Measurements from ENCODE around the gene AP1B1. TPM values are rescaled to one million over a fixed set of nuclear protein-coding genes. Genes with fewer than 3 reads are reported as not detected.

The AP1B1 gene
- total and polyA plus RNA-seq, 2 donors (not counting 1 experiment from before 2014, with no cell fraction given) = 139 to 174 TPM

- Histone ChIP-seq H3K4me1 (ENCODE audit: control insufficient read depth in 2 of 2, insufficient read depth in 2 of 2, low read length in 2 of 2) (peaks cover 32 to 42% of the 10 kb centered on the region in 2 donors), H3K9ac (ENCODE audit: low read length) (no peak overlapping the region), H3K27ac (ENCODE audit: low read length in 2 of 2) (no peak overlapping the region), H3K4me3 (ENCODE audit: control extremely low read depth in 1 of 5, extremely low read depth in 1 of 5, insufficient read depth in 1 of 5, low read depth in 2 of 5, low read length in 4 of 5) (no peak overlapping the region), H3K9me3 (ENCODE audit: control extremely low read depth in 1 of 3, control insufficient read depth in 2 of 3, insufficient read depth in 1 of 3, low read length in 2 of 3) (peaks cover 0 to 26% (median 0%) of the 10 kb centered on the region in 3 donors), H3K79me2 (ENCODE audit: control insufficient read depth, insufficient read depth, low read length) (no peaks in the 10 kb centered on the region), H2AFZ (ENCODE audit: insufficient read depth, low read depth, low read length, poor library complexity, severe bottlenecking) (no peak overlapping the region), H3K36me3 (replicated peaks in 1 of 2; ENCODE audit: control extremely low read depth in 1 of 2, control insufficient read depth in 1 of 2, extremely low read depth in 1 of 2, insufficient read depth in 2 of 2, low read length in 1 of 2) (no peaks in the 10 kb centered on the region), H3K4me2 (replicated peaks; ENCODE audit: low read depth, low read length, poor library complexity, severe bottlenecking) (no peak overlapping the region), H4K20me1 (ENCODE audit: control insufficient read depth, insufficient read depth, low read length, poor library complexity, severe bottlenecking) (peaks cover 7% of the 10 kb centered on the region), H3K27me3 (replicated peaks in 1 of 4; ENCODE audit: control extremely low read depth in 1 of 4, control insufficient read depth in 3 of 4, insufficient read depth in 4 of 4, low read length in 3 of 4) (peaks cover 0 to 69% (median 26%) of the 10 kb centered on the region in 4 experiments)
- DNase-seq = no peak
- intact Hi-C loops (cut with micrococcal nuclease) = no loop called here
- no peak for ATAC-seq (ENCODE audit: low read depth)
- TF ChIP-seq CTCF (IDR thresholded peaks at IDR 0.05) (no peak), EZH2 (IDR thresholded peaks at IDR 0.05; ENCODE audit: borderline replicate concordance, insufficient read depth, low read depth, low read length, poor library complexity, severe bottlenecking) (no peak)
- Mint-ChIP-seq H3K4me3 (no peak overlapping the region), H3K9me3 (ENCODE audit: insufficient read depth) (no peaks in the 10 kb centered on the region), H3K4me1 (peaks cover 33% of the 10 kb centered on the region), H3K27me3 (peaks cover 42% of the 10 kb centered on the region), H3K27ac (no peak overlapping the region)
- WGBS (ENCODE audit: insufficient coverage) = 93% methylated on average over 18 of the region's 25 CpGs
- ChIA-PET CTCF (no interaction called here), POLR2A (no interaction called here)
Measured at GRCh38 chr22:29312218-29313125, 75.9 kb downstream of the AP1B1 start.

Data from B cell (primary cell).